ENCODE measurements around the gene CTNNA3.

Gene CTNNA3

GRCh38 chr10:67175354-67175753 is 520.6 kb downstream of the CTNNA3 start:
- TF ChIP-seq, protein P1, sequence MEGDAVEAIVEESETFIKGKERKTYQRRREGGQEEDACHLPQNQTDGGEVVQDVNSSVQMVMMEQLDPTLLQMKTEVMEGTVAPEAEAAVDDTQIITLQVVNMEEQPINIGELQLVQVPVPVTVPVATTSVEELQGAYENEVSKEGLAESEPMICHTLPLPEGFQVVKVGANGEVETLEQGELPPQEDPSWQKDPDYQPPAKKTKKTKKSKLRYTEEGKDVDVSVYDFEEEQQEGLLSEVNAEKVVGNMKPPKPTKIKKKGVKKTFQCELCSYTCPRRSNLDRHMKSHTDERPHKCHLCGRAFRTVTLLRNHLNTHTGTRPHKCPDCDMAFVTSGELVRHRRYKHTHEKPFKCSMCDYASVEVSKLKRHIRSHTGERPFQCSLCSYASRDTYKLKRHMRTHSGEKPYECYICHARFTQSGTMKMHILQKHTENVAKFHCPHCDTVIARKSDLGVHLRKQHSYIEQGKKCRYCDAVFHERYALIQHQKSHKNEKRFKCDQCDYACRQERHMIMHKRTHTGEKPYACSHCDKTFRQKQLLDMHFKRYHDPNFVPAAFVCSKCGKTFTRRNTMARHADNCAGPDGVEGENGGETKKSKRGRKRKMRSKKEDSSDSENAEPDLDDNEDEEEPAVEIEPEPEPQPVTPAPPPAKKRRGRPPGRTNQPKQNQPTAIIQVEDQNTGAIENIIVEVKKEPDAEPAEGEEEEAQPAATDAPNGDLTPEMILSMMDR (conservative IDR thresholded peaks at IDR 0.05; ENCODE audit: low read length), result no peak
- no peak for TF ChIP-seq EZH2phosphoT487 (IDR thresholded peaks at IDR 0.05; ENCODE audit: borderline replicate concordance)
- Histone ChIP-seq H3K36me3 (ENCODE audit: insufficient read depth, low read length) (no peaks in the 10 kb centered on the region), H3K9me3 (ENCODE audit: insufficient read depth, low read depth, low read length) (no peaks in the 10 kb centered on the region), H3K9me2 (replicated peaks; ENCODE audit: low read depth, low read length) (no peaks in the 10 kb centered on the region), H3K4me3 (ENCODE audit: low read length, poor library complexity, severe bottlenecking) (no peak overlapping the region), H3K79me2 (ENCODE audit: insufficient read depth, low read length) (no peaks in the 10 kb centered on the region), H3K4me1 (ENCODE audit: insufficient read depth, low read length, poor library complexity, severe bottlenecking) (no peaks in the 10 kb centered on the region), H3F3A (ENCODE audit: low read depth) (no peaks in the 10 kb centered on the region), H3K27me3 (ENCODE audit: insufficient read depth, low read length, poor library complexity, severe bottlenecking) (no peaks in the 10 kb centered on the region), H3K4me2 (ENCODE audit: low read depth, low read length, poor library complexity, severe bottlenecking) (no peak overlapping the region), H4K20me1 (ENCODE audit: insufficient read depth, low read length, poor library complexity, severe bottlenecking) (no peaks in the 10 kb centered on the region), H3K9ac (ENCODE audit: low read depth, low read length, poor library complexity, severe bottlenecking) (no peak overlapping the region), H2AFZ (ENCODE audit: low read length) (no peak overlapping the region)

DNA sequence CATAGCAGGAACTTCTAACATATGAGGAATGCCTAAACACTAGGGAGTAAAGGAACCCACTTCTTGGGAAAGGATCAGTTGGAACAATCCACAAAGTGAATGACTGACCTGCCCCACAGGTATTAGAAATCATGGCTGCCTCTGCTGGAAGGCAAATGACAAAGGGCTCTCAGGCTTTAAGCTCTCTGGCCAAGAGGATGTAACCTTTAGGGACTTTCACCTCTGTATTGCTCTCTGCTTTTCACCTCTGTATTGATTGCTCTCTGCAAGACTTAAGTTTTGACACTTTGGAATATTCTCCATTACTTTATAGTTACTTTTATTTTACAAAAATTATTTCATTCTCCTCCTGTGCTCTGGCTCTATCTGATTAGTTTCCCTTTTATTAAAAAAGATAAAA is 522.2 kb downstream of the CTNNA3 start:
- H3K9ac ChIP-seq (ENCODE audit: low read depth, low read length, poor library complexity, severe bottlenecking), result no peak overlapping the region
- no peaks in the 10 kb centered on the region for H3K79me2 ChIP-seq (ENCODE audit: insufficient read depth, low read length)
- no peaks in the 10 kb centered on the region for H3K4me1 ChIP-seq (ENCODE audit: insufficient read depth, low read length, poor library complexity, severe bottlenecking)
- H3F3A ChIP-seq (ENCODE audit: low read depth), result no peaks in the 10 kb centered on the region
- no peak overlapping the region for H3K4me3 ChIP-seq (ENCODE audit: low read length, poor library complexity, severe bottlenecking)
- H3K36me3 ChIP-seq (ENCODE audit: insufficient read depth, low read length), result no peaks in the 10 kb centered on the region
- H4K20me1 ChIP-seq (ENCODE audit: insufficient read depth, low read length, poor library complexity, severe bottlenecking), result no peaks in the 10 kb centered on the region
- TF ChIP-seq EZH2phosphoT487 (IDR thresholded peaks at IDR 0.05; ENCODE audit: borderline replicate concordance), result no peak
- TF ChIP-seq, protein P1 (conservative IDR thresholded peaks at IDR 0.05; ENCODE audit: low read length), result no peak
- H3K9me3 ChIP-seq (ENCODE audit: insufficient read depth, low read depth, low read length), result no peaks in the 10 kb centered on the region
- no peaks in the 10 kb centered on the region for H3K27me3 ChIP-seq (ENCODE audit: insufficient read depth, low read length, poor library complexity, severe bottlenecking)
- no peak overlapping the region for H3K4me2 ChIP-seq (ENCODE audit: low read depth, low read length, poor library complexity, severe bottlenecking)
- H3K9me2 ChIP-seq (replicated peaks; ENCODE audit: low read depth, low read length), result no peaks in the 10 kb centered on the region
- H2AFZ ChIP-seq (ENCODE audit: low read length), result no peak overlapping the region

DNA sequence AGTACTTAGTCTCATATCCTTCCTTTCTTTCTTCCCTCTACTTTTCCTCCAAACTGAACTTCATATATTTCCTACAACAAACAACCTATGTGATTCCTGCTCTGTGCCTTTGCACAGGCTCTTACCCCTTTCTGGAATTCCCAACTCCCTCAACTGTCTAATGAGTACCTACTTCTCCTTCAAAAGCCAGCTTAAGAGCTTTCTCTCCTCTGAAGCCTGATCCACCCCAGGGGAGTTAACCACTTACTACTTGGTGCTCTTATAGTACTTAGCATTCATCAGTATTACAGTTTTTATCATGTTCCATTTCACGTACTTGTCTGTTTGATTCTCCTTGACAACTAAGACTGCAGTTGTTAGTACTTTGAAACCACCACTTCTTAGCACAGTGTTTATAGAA is 524.0 kb downstream of the CTNNA3 start:
- no peak overlapping the region for H2AFZ ChIP-seq (ENCODE audit: low read length)

More for the DNA sequence above, 524.0 kb downstream of the CTNNA3 start:
- H3K9me3 ChIP-seq (ENCODE audit: insufficient read depth, low read depth, low read length), result no peaks in the 10 kb centered on the region
- no peaks in the 10 kb centered on the region for H4K20me1 ChIP-seq (ENCODE audit: insufficient read depth, low read length, poor library complexity, severe bottlenecking)
- H3K9me2 ChIP-seq (replicated peaks; ENCODE audit: low read depth, low read length), result no peaks in the 10 kb centered on the region
- no peak overlapping the region for H3K4me3 ChIP-seq (ENCODE audit: low read length, poor library complexity, severe bottlenecking)
- H3K36me3 ChIP-seq (ENCODE audit: insufficient read depth, low read length), result no peaks in the 10 kb centered on the region
- no peaks in the 10 kb centered on the region for H3K79me2 ChIP-seq (ENCODE audit: insufficient read depth, low read length)
- H3F3A ChIP-seq (ENCODE audit: low read depth), result no peaks in the 10 kb centered on the region
- H3K27me3 ChIP-seq (ENCODE audit: insufficient read depth, low read length, poor library complexity, severe bottlenecking), result no peaks in the 10 kb centered on the region
- no peak overlapping the region for H3K9ac ChIP-seq (ENCODE audit: low read depth, low read length, poor library complexity, severe bottlenecking)
- TF ChIP-seq, protein P1 (conservative IDR thresholded peaks at IDR 0.05; ENCODE audit: low read length), result no peak
- no peak for TF ChIP-seq EZH2phosphoT487 (IDR thresholded peaks at IDR 0.05; ENCODE audit: borderline replicate concordance)
- no peaks in the 10 kb centered on the region for H3K4me1 ChIP-seq (ENCODE audit: insufficient read depth, low read length, poor library complexity, severe bottlenecking)
- no peak overlapping the region for H3K4me2 ChIP-seq (ENCODE audit: low read depth, low read length, poor library complexity, severe bottlenecking)
